DOHH2 (cell line): ENCODE data around the gene EPS8L3.

Source experiments
- H3F3A ChIP-seq: fragments of 200-600 bp; sonication (generic), shearing (Covaris generic); 2 replicates; pipeline ENCODE4 v1.6.0; 2016; ENCODE audit warnings: antibody characterized with exemption, mild to moderate bottlenecking; ENCODE audit not compliant: control insufficient read depth, insufficient read depth
- H3K27ac ChIP-seq: fragments of 200-600 bp; sonication (generic); 2 replicates; pipeline ENCODE4 v1.5.1; 2014; ENCODE audit warnings: low read depth, mild to moderate bottlenecking, low read length, moderate library complexity
- H3K27me3 ChIP-seq: fragments of 200-600 bp; sonication (generic); 2 replicates; pipeline ENCODE4 v1.6.1; 2014; ENCODE audit warnings: mild to moderate bottlenecking, low read length, mixed read lengths; ENCODE audit not compliant: control insufficient read depth
- H3K36me3 ChIP-seq: fragments of 200-600 bp; sonication (generic); 2 replicates; pipeline ENCODE4 v1.6.1; 2014; ENCODE audit warnings: mild to moderate bottlenecking, low read length, moderate library complexity, mixed read lengths; ENCODE audit not compliant: control insufficient read depth
- H3K4me1 ChIP-seq: fragments of 200-600 bp; sonication (generic); 2 replicates; pipeline ENCODE4 v1.6.1; 2014; ENCODE audit warnings: mild to moderate bottlenecking, low read length, mixed read lengths; ENCODE audit not compliant: control insufficient read depth
- H3K4me2 ChIP-seq: fragments of 200-600 bp; sonication (generic); 2 replicates; pipeline ENCODE4 v1.6.0; 2014; ENCODE audit warnings: mild to moderate bottlenecking, low read length, moderate library complexity
- H3K4me3 ChIP-seq: fragments of 200-600 bp; sonication (generic); 2 replicates; pipeline ENCODE4 v1.5.1; 2014; ENCODE audit warnings: mild to moderate bottlenecking, low read length, mixed read lengths
- H3K79me2 ChIP-seq: fragments of 200-600 bp; sonication (generic); 2 replicates; pipeline ENCODE4 v1.6.1; 2014; ENCODE audit warnings: mild to moderate bottlenecking, low read length, mixed read lengths; ENCODE audit not compliant: control insufficient read depth
- H3K9me2 ChIP-seq: fragments of 200-600 bp; sonication (generic); replicated peaks from 2 replicates; pipeline ENCODE4 v1.6.1; 2014; ENCODE audit warnings: mild to moderate bottlenecking, low read length, mixed read lengths; ENCODE audit not compliant: control insufficient read depth
- H3K9me3 ChIP-seq: fragments of 200-600 bp; sonication (generic); 2 replicates; pipeline ENCODE4 v1.6.1; 2014; ENCODE audit warnings: antibody characterized with exemption, low read length, mixed read lengths; ENCODE audit not compliant: control insufficient read depth, insufficient read depth
- H4K20me1 ChIP-seq: fragments of 200-600 bp; sonication (generic); 2 replicates; pipeline ENCODE4 v1.6.0; 2014; ENCODE audit warnings: low read depth, mild to moderate bottlenecking, antibody characterized with exemption, low read length, moderate library complexity; ENCODE audit not compliant: control insufficient read depth, insufficient read depth
- CTCF ChIP-seq: fragments of 200-600 bp; sonication (generic); IDR thresholded peaks from one replicate; pipeline ENCODE4 v1.5.1; 2014; ENCODE audit warnings: antibody characterized with exemption, mild to moderate bottlenecking, low read depth, low read length; ENCODE audit not compliant: poor library complexity, severe bottlenecking
- EZH2phosphoT487 ChIP-seq: fragments of 200-600 bp; sonication (generic); IDR thresholded peaks from 2 replicates; pipeline ENCODE4 v1.6.1; 2017; ENCODE audit warnings: borderline replicate concordance, mild to moderate bottlenecking, antibody characterized with exemption, low read length, moderate library complexity, mixed read lengths

Gene EPS8L3

GRCh38 chr1:109763646-109764415 lies at the start of gene EPS8L3:
EPS8L3 (minus strand) TSS chr1:109763923; CDS start chr1:109761749, 2,174 bp downstream.
- no peak within 1 kb of the TSS for H3K4me2 ChIP-seq
- H3K27me3 ChIP-seq: no peaks in the 10 kb centered on the region
- H4K20me1 ChIP-seq: no peaks in the 10 kb centered on the region
- TF ChIP-seq CTCF: no peak
- TF ChIP-seq EZH2phosphoT487: no peak
- no peaks in the 10 kb centered on the region for H3K9me2 ChIP-seq
- no peaks in the 10 kb centered on the region for H3K79me2 ChIP-seq
- H3K9me3 ChIP-seq: no peaks in the 10 kb centered on the region
- H3F3A ChIP-seq: no peaks in the 10 kb centered on the region
- no peak within 1 kb of the TSS for H3K4me3 ChIP-seq
- no peaks in the 10 kb centered on the region for H3K4me1 ChIP-seq
- no peaks in the 10 kb centered on the region for H3K36me3 ChIP-seq
- H3K27ac ChIP-seq: no peak within 1 kb of the TSS

GRCh38 chr1:109812691-109813393 lies 49.1 kb upstream of the EPS8L3 start:
- H3K27me3 ChIP-seq: no peaks in the 10 kb centered on the region
- H3K9me2 ChIP-seq: no peaks in the 10 kb centered on the region
- no peak for TF ChIP-seq EZH2phosphoT487
- no peak for TF ChIP-seq CTCF
- H3K79me2 ChIP-seq: no peaks in the 10 kb centered on the region
- no peaks in the 10 kb centered on the region for H4K20me1 ChIP-seq
- H3F3A ChIP-seq: no peaks in the 10 kb centered on the region
- no peak overlapping the region for H3K27ac ChIP-seq
- no peaks in the 10 kb centered on the region for H3K9me3 ChIP-seq
- H3K36me3 ChIP-seq: no peaks in the 10 kb centered on the region
- no peak overlapping the region for H3K4me3 ChIP-seq
- H3K4me1 ChIP-seq: peaks cover 15% of the 10 kb centered on the region
- no peak overlapping the region for H3K4me2 ChIP-seq

- Histone ChIP-seq H3K27me3 (no peaks in the 10 kb centered on the region), H3K4me1 (peaks cover 5% of the 10 kb centered on the region), H3K36me3 (no peaks in the 10 kb centered on the region), H3F3A (no peaks in the 10 kb centered on the region), H3K27ac (no peak overlapping the region), H3K4me3 (no peak overlapping the region), H3K79me2 (no peaks in the 10 kb centered on the region), H4K20me1 (no peaks in the 10 kb centered on the region), H3K4me2 (no peak overlapping the region), H3K9me2 (no peaks in the 10 kb centered on the region), H3K9me3 (no peaks in the 10 kb centered on the region)
- TF ChIP-seq CTCF (no peak), EZH2phosphoT487 (no peak)
Measured at GRCh38 chr1:109808703-109809102, 45.0 kb upstream of the EPS8L3 start.
